Activated T-helper 2 cell treated with anti-CD3 and anti-CD28 coated beads, Interferon-gamma antibody, Interleukin-2, Interleukin-4, amounts not matched to agents 10 μg/mL and 5 μg/mL and 100 μg/mL, durations not matched to agents 14 hours and 24 hours and 36 hours (primary cell): Measurements from ENCODE around the gene TPRA1. TPM values are rescaled to one million over a fixed set of nuclear protein-coding genes. Genes with fewer than 3 reads are reported as not detected.

Experiments
- DNase-seq: peaks from one replicate; pipeline ENCODE4 v3.0.0; 2021; ENCODE audit warnings: low spot score
- H3K27ac Mint-ChIP-seq: one replicate; pipeline ENCODE4 v1.8.0; 2021; ENCODE audit warnings: mixed read lengths
- H3K27me3 Mint-ChIP-seq: one replicate; pipeline ENCODE4 v1.8.0; 2021; ENCODE audit warnings: low read depth, mixed read lengths
- H3K36me3 Mint-ChIP-seq: one replicate; pipeline ENCODE4 v1.8.0; 2021; ENCODE audit warnings: low read depth, mixed read lengths
- H3K4me1 Mint-ChIP-seq: one replicate; pipeline ENCODE4 v1.8.0; 2021; ENCODE audit warnings: low read depth, mixed read lengths
- H3K4me3 Mint-ChIP-seq: one replicate; pipeline ENCODE4 v1.8.0; 2021; ENCODE audit warnings: low read depth, mild to moderate bottlenecking, moderate library complexity, mixed read lengths
- H3K9me3 Mint-ChIP-seq: one replicate; pipeline ENCODE4 v1.8.0; 2021; ENCODE audit warnings: mixed read lengths
- intact Hi-C: fragments of 100-400 bp; cut with micrococcal nuclease; formaldehyde crosslinking; loops from one replicate; pipeline ENCODE4 v1.15.1; 2023
- total RNA-seq: library from RNA; stranded (reverse); gene quantifications from 2 replicates; pipeline ENCODE4 v1.2.3, GENCODE V29; 2022

Gene TPRA1
- total RNA-seq, 1 donor from 2014 or later: 36.0 TPM

GRCh38 chr3:127628426-127628787 lies 37.9 kb upstream of the TPRA1 start:
- DNase-seq: no peak
- peaks cover 60% of the 10 kb centered on the region for H3K27me3 Mint-ChIP-seq
- peaks cover 22% of the 10 kb centered on the region for H3K4me1 Mint-ChIP-seq
- intact Hi-C loops: no loop called here
- no peak overlapping the region for H3K27ac Mint-ChIP-seq
- no peaks in the 10 kb centered on the region for H3K36me3 Mint-ChIP-seq
- no peaks in the 10 kb centered on the region for H3K9me3 Mint-ChIP-seq
- H3K4me3 Mint-ChIP-seq: peak overlapping the region; percentile 68

DNA sequence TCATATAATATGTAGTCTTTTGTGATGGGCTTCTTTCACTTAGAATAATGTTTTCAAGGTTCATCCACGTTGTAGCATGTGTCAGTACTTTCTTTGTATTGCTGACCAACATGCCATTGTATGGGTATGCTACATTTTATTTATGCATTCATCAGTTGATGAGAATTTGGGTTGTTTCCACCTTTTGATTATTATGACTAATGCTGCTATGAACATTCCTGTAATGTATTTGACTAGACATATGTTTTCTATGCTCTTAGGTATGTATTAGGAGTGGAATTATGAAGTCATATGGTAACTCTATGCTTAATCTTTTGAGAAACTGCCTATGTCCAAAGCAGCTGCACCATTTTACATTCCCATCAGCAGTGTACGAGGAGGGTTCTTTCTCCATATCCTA lies 35.3 kb upstream of the TPRA1 start:
- H3K27me3 Mint-ChIP-seq: peaks cover 43% of the 10 kb centered on the region
- no peak overlapping the region for H3K27ac Mint-ChIP-seq
- intact Hi-C loops: no loop called here
- H3K4me3 Mint-ChIP-seq: no peak overlapping the region
- H3K4me1 Mint-ChIP-seq: peaks cover 22% of the 10 kb centered on the region
- DNase-seq: no peak
- H3K9me3 Mint-ChIP-seq: no peaks in the 10 kb centered on the region
- peaks cover 21% of the 10 kb centered on the region for H3K36me3 Mint-ChIP-seq

DNA sequence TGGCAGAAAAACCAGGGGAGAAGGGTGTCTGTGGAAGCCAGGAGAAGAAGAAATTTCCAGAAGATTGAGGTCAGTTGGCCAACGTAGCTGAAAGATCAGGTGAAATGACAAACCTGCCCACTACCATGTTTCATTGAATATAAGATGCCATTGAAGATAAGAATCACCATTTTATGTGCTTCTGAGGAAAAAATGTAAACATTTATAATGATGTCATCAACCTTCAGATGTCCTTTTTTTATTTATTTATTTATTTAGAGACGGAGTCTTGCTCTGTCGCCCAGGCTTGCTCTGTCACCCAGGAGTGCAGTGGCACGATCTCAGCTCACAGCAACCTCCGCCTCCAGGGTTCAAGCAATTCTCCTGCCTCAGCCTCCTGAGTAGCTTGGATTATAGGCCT lies 33.5 kb upstream of the TPRA1 start:
- Mint-ChIP-seq H3K9me3 (no peaks in the 10 kb centered on the region), H3K27me3 (peaks cover 31% of the 10 kb centered on the region), H3K4me3 (no peak overlapping the region), H3K36me3 (peaks cover 32% of the 10 kb centered on the region), H3K4me1 (peaks cover 13% of the 10 kb centered on the region), H3K27ac (no peak overlapping the region)
- DNase-seq: no peak
- intact Hi-C loops: no loop called here

DNA sequence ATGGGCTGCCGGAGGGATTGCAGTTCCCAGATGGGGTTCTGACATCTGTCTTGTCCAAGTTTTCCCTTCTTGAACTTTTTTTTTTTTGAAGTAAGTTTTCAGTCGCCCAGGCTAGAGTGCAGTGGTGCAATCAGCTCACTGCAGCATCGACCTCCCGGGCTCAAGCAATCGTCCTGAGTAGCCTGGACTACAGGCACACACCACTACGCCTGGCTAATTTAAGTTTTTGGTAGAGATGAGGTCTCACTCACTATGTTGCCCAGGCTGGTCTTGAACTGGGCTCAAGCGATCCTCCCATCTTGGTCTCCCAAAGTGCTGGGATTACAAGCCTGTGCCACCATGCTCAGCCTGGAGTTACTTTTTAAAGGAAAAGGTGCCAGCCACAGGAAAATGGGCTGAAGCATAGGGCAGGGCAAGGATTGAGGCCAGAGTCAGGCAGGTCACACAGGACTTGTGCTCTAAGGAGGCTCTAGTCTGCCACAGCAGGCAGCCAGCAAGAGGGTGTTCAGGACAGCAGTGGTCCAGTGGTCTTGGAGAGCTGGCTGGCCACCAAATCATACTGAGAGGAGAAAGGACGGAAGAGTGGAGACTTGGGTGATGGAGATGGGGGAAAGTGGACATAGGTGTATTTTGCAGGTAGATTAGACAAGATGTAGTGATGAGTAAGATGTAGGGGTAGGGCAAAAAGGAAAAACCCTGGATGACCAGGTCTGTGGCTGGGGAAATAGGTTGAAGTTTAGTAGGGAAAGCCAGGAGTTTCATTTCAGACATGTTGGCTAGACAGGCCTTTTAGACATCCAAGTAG lies 32.4 kb upstream of the TPRA1 start:
- no peak overlapping the region for H3K4me3 Mint-ChIP-seq
- intact Hi-C loops: no loop called here
- no peaks in the 10 kb centered on the region for H3K9me3 Mint-ChIP-seq
- H3K27ac Mint-ChIP-seq: no peak overlapping the region
- peaks cover 43% of the 10 kb centered on the region for H3K36me3 Mint-ChIP-seq
- peaks cover 10% of the 10 kb centered on the region for H3K4me1 Mint-ChIP-seq
- no peak for DNase-seq
- H3K27me3 Mint-ChIP-seq: peaks cover 23% of the 10 kb centered on the region

DNA sequence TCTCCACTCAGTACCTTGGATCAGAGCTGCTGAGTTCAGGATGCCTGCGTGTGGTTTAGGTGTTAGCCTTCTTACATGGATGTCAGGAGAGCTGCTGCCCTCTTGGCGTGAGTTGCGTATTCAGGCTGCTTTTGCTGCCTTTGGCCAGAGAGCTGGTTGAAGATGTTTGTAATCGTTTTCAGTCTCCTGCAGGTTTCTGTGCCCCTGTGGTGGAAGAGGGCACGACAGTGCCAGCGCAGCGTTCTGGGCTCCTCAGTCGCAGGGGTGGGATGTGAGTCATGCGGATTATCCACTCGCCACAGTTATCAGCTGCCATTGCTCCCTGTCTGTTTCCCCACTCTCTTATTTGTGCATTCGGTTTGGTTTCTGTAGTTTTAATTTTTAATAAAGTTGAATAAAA lies 31.5 kb upstream of the TPRA1 start:
- intact Hi-C loops: no loop called here
- no peak for DNase-seq
- peaks cover 52% of the 10 kb centered on the region for H3K36me3 Mint-ChIP-seq
- no peak overlapping the region for H3K4me3 Mint-ChIP-seq
- peaks cover 14% of the 10 kb centered on the region for H3K27me3 Mint-ChIP-seq
- peaks cover 7% of the 10 kb centered on the region for H3K4me1 Mint-ChIP-seq
- no peaks in the 10 kb centered on the region for H3K9me3 Mint-ChIP-seq
- H3K27ac Mint-ChIP-seq: no peak overlapping the region

GRCh38 chr3:127620637-127621375 lies 30.3 kb upstream of the TPRA1 start:
- Mint-ChIP-seq H3K36me3 (peaks cover 64% of the 10 kb centered on the region), H3K27me3 (peaks cover 5% of the 10 kb centered on the region), H3K4me3 (no peak overlapping the region), H3K4me1 (peaks cover 4% of the 10 kb centered on the region), H3K9me3 (no peaks in the 10 kb centered on the region), H3K27ac (no peak overlapping the region)
- intact Hi-C loops: no loop called here
- DNase-seq: no peak

- Mint-ChIP-seq H3K4me1 (peaks cover 7% of the 10 kb centered on the region), H3K27ac (no peak overlapping the region), H3K9me3 (no peaks in the 10 kb centered on the region), H3K4me3 (no peak overlapping the region), H3K27me3 (no peaks in the 10 kb centered on the region), H3K36me3 (peaks cover 82% of the 10 kb centered on the region)
- intact Hi-C loops: no loop called here
- no peak for DNase-seq
Measured at GRCh38 chr3:127618891-127619290, 28.4 kb upstream of the TPRA1 start.

- peaks cover 90% of the 10 kb centered on the region for H3K36me3 Mint-ChIP-seq
- H3K4me3 Mint-ChIP-seq: no peak overlapping the region
- H3K27ac Mint-ChIP-seq: no peak overlapping the region
- no peaks in the 10 kb centered on the region for H3K27me3 Mint-ChIP-seq
- no peaks in the 10 kb centered on the region for H3K9me3 Mint-ChIP-seq
- intact Hi-C loops: no loop called here
- DNase-seq: no peak
- H3K4me1 Mint-ChIP-seq: peaks cover 14% of the 10 kb centered on the region
Measured at GRCh38 chr3:127616836-127617605, 26.5 kb upstream of the TPRA1 start.

GRCh38 chr3:127615631-127616305 lies 25.2 kb upstream of the TPRA1 start:
- no peak overlapping the region for H3K27ac Mint-ChIP-seq
- H3K9me3 Mint-ChIP-seq: no peaks in the 10 kb centered on the region
- intact Hi-C loops: no loop called here
- H3K27me3 Mint-ChIP-seq: no peaks in the 10 kb centered on the region
- DNase-seq: no peak
- H3K36me3 Mint-ChIP-seq: peaks cover 87% of the 10 kb centered on the region
- H3K4me1 Mint-ChIP-seq: peaks cover 14% of the 10 kb centered on the region
- H3K4me3 Mint-ChIP-seq: no peak overlapping the region

DNA sequence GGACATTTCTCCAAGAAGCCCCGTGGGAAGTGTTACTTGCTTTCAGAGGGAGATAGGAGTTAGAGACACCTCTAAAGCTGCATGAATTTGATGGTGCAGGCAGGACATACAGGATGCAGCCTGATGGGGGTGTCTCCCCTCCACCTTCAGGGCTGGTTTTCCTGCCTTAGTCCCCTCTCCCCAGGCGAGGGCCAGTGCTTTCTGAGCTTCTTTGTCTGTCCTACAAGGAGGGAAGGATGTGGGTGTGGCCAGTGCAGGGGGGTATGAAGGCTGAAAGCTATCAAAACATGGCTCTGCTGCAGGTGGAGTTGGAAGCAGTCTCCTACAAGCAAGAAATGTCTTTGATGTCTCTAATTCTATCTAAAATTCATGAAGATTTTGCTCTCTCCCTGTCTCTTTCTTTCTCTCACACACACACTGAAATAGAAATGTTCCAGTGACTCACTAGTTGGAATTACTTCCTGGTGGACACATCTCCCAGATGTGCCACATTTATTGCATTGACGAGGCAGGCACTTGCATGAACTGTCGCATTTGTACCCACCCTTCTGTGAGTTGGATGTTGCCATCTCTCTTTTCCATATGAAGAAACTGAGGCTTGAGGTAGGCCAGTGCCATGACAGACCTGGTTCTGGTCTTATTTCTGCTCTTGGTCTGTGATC lies 24.5 kb upstream of the TPRA1 start:
- H3K4me1 Mint-ChIP-seq: peaks cover 14% of the 10 kb centered on the region
- H3K9me3 Mint-ChIP-seq: no peaks in the 10 kb centered on the region
- peaks cover 87% of the 10 kb centered on the region for H3K36me3 Mint-ChIP-seq
- H3K4me3 Mint-ChIP-seq: no peak overlapping the region
- no peak for DNase-seq
- no peak overlapping the region for H3K27ac Mint-ChIP-seq
- no peaks in the 10 kb centered on the region for H3K27me3 Mint-ChIP-seq
- intact Hi-C loops: no loop called here

DNA sequence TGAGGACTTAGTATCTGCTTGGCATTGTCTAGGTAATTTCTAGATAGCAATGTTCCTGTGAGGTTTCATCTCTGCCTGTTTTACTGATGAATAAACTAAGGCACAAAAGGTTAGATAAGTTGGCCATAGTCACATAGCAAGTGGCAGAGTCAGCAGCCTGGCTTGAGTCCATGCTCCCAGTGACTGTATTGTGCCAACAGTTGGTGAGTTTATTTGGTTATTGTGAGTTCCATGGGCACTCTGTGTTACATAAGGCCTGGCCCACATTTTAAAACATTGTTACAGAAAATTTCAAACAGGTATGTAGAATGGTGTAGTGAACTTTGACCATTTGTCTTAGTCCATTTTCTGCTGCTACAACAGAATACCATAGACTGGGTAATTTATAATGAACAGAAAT lies 22.9 kb upstream of the TPRA1 start:
- Mint-ChIP-seq H3K27ac (no peak overlapping the region), H3K36me3 (peaks cover 93% of the 10 kb centered on the region)

GRCh38 chr3:127612966-127613365 lies 22.4 kb upstream of the TPRA1 start:
- intact Hi-C loops: no loop called here
- no peak overlapping the region for H3K4me3 Mint-ChIP-seq
- H3K27me3 Mint-ChIP-seq: no peaks in the 10 kb centered on the region
- peaks cover 93% of the 10 kb centered on the region for H3K36me3 Mint-ChIP-seq
- H3K4me1 Mint-ChIP-seq: peaks cover 14% of the 10 kb centered on the region
- H3K9me3 Mint-ChIP-seq: no peaks in the 10 kb centered on the region
- no peak for DNase-seq
- H3K27ac Mint-ChIP-seq: no peak overlapping the region

More for the DNA sequence above, 22.9 kb upstream of the TPRA1 start:
- H3K9me3 Mint-ChIP-seq: no peaks in the 10 kb centered on the region
- peaks cover 14% of the 10 kb centered on the region for H3K4me1 Mint-ChIP-seq
- intact Hi-C loops: no loop called here
- DNase-seq: no peak
- no peak overlapping the region for H3K4me3 Mint-ChIP-seq
- H3K27me3 Mint-ChIP-seq: no peaks in the 10 kb centered on the region
